Sigmoid colon (tissue), 4 donors: Measurements from ENCODE around the gene ADA.

Experiments
- CTCF ChIP-seq, 4 experiments: fragments of 450-650 bp in 3 of 4; fragments of 200-600 bp in 1 of 4; IDR thresholded peaks; one replicate each; pipeline ENCODE4 v1.5.1; 2016 to 2019; ENCODE audit warnings: antibody characterized with exemption in 4 of 4, mild to moderate bottlenecking in 3 of 4, moderate library complexity in 2 of 4
- EP300 ChIP-seq, 4 donors: sonication (generic); formaldehyde crosslinking; IDR thresholded peaks; one replicate each; pipeline ENCODE4 v1.6.1; 2017; ENCODE audit warnings: antibody characterized with exemption in 4 of 4
- POLR2A ChIP-seq, 2 donors: fragments of 450-650 bp; IDR thresholded peaks; one replicate each; pipeline ENCODE4 v1.6.1; 2016; ENCODE audit warnings: antibody characterized with exemption in 2 of 2, mild to moderate bottlenecking in 2 of 2, moderate library complexity in 2 of 2
- POLR2AphosphoS5 ChIP-seq, 4 donors: sonication (generic); formaldehyde crosslinking; IDR thresholded peaks; one replicate each; pipeline ENCODE4 v1.6.1; 2017; ENCODE audit warnings: antibody characterized with exemption in 4 of 4

GRCh38 chr20:44656448-44656847 is 4.9 kb upstream of the ADA start:
- no peak for TF ChIP-seq CTCF (IDR thresholded peaks at IDR 0.05)
- no peak for TF ChIP-seq POLR2A (IDR thresholded peaks at IDR 0.05)
- TF ChIP-seq POLR2AphosphoS5 (IDR thresholded peaks at IDR 0.05) = no peak
- no peak for TF ChIP-seq EP300 (IDR thresholded peaks at IDR 0.05)
